T-helper 2 cell (primary cell): Measurements from ENCODE around the gene NSMCE1.

Source experiments
- DNase-seq, 5 experiments: peaks; one replicate each; pipeline versions ENCODE4 v3.0.0 to v3.0.0-alpha.2; 2012 to 2022

The NSMCE1 gene

DNA sequence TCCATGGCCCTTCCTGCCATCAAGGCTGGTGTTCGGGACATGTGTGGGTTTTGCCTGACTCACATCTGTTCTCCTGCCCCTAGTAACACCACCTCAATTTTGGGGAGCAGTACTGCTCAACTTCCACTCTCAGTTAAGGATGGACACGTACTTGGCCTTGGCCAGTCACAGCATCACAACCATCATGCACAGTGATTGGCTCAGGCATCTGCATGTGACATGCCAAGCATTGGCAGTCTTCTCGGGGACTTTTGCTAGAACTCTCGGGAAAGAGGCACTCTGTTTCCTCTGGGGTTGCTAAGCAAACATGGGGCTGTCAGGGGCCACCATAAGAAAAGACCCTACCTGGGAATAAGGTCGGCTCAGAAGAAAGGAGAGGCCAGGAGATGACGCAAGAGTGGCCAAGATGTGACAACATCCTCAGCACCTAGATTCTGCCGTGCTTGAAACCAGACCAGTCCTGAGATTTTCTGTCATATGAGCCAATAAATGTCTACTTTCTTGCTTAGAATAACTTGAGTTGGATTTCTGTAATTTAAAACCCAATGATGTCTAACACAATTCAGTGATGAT is 77.1 kb downstream of the NSMCE1 start:
- no peak for DNase-seq

DNA sequence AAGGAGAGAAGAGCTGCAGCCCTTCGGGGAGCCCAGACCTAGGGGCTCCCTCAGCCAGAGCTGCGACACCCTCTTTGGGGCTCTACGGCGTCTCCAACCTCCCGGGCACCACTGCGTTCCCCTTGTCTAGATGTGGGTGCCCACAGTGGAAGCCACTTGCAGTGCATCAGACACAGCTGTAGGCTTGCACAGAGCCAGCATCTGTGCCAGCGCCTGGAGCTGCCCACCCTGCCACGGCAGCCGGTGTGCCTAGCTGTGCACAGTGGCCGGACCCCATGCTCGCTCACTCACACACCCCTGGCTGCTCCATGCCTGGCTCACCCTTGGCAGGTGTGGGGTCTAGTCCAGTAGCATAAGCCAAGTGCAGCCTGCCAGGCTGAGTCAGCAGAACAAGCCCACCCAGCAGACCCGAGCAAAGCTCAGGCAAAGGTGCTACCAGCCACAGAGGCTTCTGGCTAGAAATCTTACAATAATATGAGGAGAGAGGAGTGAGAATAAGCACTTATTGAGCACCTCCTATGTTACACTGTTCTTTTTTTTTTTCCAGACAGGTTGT is 78.2 kb downstream of the NSMCE1 start:
- DNase-seq: no peak

DNA sequence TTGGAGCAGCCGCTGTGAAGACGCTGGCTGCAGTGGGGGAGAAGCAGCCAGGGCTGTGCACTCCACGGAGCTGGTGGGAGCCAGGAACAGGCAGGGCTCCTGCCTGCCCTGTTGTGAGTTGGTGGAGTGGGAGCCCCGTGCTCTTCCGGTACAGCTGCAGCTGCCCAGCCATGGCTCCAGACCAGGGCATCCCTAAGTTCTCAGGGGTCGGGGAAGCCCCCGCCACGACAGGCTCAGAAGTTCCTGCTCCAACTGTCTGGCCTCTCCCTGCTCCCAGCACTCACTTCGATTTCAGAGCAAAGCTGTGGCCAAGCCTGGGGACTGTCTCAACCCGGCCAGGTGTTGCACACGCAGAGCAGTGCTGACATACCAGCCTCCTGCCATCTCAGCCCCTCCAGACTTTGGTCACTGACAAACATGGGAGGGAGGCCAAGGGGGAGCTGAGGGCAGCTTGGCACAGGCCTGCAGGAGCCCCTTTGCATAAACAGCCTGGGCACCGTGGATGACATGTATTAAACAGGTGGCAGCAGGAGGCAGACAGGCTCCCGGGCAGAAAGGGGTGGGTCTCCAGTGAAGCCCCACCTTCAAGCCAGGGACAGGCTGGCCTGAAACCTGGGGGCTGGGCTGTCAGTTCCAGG is 79.1 kb downstream of the NSMCE1 start:
- DNase-seq: no peak

DNA sequence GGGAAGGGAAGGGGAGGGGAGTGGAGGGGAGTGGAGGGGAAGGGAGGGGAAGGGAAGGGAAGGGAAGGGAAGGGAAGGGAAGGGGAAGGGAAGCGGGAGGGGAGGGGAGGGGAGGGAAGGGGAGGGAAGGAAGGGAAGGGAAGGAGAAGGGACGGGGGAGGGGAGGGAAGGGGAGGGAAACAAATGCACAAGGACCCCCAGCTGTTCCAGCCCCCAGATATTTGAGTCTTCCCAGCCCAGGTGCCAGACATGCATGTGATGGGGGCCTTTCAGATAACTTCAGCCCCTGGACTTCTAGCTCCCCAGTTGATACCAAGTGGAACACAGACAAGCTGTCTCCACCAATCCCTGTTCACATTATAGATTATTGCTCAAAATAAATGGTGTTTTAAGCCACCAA is 79.9 kb downstream of the NSMCE1 start:
- no peak for DNase-seq

DNA sequence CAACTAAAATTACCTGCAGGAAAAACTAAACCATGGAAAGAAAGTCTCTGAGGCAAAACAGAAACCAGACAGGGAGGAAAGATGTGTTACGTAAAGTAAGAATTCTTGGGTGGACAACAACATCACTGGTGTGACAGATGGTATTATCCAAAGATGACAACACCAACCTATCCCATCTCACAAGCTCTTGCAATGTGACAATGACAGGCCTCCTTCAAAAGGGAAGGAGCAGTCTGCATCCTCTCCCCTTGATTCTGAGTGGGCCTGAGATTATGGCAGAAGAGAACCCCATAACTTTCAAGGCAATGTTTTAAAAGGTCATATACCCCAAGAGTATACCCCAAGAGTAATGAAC is 82.8 kb downstream of the NSMCE1 start:
- DNase-seq: no peak

DNA sequence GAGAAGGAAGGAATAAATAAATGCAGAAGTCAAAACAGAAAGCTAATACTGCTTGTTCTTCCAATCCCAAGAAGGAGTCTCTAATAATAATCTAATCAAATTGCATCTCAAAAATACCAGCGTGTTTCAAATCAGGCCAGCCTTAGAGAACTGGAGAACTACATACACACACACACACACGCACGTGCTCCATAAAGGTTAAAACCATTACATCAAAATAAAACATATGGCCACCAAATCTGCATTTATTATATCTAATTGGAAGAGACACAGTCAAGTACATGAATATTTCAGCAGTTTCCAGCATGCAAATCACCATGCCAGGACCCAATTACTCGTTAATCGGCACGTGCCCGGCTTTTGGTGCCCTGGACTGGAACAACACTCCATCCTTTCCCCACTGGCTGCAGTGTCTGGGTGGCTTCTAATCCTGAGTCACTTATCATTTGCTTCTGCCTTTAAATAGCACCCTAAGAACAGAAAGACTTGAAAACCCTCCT is 85.6 kb downstream of the NSMCE1 start:
- DNase-seq: no peak

DNA sequence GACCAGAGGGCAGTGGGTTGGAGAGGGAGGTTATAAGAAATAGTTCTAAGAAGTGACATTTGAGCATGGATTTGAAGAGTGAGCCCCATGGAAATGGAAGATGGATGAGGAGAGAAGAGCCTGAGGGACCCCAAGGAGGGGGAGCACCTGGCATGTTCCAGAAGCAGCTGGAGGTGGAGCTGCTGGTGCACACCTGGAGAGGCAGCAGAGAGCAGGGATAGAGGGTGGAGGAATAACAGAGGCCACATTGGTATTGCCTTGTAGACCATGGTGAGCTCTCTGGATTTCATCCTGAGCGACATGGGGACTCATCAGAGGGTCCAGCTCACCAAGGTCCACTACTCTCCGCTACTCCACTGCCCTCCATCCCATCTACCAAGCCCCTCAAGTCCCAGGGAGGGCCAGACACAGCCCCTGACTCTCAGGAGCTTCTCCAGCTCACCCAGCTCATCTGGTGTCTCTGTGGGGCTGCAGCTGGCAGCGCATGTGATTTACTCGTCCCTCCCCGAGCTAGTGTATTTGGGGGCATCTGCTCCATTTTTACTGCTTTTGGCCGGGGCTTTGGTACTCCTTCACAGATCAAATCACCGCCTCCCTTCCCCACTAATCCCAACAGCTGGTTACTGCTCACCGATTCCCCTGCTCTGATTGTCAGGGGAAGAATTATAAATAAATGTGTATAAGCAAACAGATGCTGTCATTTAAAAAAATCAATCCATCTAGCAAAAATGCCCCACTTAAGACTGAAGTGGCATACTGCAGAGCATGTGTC is 87.4 kb downstream of the NSMCE1 start:
- DNase-seq: no peak

DNA sequence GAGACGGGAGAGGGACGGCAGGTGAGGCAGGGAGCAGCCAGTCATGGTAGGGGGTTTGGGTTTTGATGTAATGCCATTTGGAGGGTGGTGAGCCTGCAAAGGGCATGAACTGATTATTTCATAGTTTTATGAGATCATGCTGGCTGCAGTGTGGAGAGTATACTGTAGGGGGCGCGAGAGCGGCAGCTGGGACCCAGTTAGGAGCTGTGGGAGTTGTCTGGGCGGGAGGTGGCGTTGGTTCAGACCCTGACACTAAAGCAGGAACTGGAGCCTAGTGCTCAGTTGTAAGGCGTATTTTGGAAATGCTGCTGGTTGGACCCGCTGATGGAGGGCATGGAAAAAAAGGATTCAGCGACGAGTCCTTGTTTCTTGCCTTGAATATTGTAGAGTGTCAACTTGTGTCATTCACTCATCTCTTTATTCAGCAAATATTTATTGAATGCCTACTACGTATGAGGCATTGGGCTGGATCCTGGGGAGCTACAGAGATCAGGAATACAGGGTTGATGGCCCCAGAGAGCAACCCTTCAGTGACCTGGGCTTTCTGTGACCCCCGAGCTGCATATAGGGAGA is 89.0 kb downstream of the NSMCE1 start:
- peak; percentile 61 to 89 (median 70) for DNase-seq

DNA sequence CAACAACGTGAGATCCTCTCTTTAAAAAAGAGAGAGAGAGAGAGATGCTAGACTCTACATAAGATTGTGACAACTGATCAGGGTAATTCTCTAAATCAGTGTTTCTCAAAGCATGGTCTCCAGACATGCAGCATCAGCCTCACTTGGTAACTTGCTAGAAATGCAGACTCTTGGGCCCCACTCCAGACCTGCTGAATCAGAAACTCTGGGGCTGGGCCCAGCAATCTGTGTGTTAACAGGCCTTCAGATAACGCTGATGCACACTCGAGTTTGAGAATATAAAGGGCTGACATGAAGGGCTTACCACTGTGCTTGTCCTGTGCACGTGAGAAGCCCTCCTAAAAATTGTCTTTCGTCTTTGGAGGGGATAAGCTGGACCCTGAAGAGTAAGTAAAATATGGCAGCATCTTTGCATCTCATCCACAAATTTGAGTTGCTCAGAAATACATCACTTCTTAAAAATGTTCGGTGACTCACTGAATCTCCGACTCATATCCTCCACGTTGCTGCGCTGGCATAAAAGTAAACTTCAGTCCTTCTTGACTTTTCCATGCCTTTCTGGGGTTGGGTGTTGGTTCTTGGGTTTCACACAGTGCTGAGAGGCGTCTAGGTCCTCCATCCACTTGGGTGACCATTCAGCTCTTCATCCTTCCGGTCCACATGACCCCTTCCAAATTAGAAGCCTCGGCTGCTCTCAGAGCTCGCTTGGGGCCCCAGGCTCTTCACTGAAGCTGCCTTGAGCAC is 91.4 kb downstream of the NSMCE1 start:
- DNase-seq: no peak

DNA sequence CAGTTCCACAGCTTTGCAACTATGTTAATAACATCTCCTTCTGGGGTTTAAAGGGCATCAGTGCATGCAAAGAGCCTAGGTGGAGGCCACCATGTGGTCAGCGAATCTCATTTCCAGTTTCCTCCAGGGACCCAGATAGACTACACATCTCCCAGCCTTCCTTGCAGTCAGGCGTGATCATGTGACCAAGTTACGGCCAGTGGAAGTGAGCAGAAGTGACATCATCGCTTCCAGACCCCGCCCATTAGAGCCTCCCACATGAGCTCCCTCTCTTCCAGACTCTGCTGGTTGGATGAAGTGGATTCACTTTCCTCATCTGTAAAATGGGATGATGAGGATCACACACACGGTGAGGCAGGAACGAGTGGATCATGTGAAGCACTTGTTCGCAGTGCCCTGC is 92.7 kb downstream of the NSMCE1 start:
- no peak for DNase-seq
